ENCODE measurements around the gene LYPD5. TPM values are rescaled to one million over a fixed set of nuclear protein-coding genes. Genes with fewer than 3 reads are reported as not detected.

Gene LYPD5
- polyA plus RNA-seq, 2 of the 4 experiments (the other 2 are of a cell fraction) = 0.09 to 0.12 TPM

DNA sequence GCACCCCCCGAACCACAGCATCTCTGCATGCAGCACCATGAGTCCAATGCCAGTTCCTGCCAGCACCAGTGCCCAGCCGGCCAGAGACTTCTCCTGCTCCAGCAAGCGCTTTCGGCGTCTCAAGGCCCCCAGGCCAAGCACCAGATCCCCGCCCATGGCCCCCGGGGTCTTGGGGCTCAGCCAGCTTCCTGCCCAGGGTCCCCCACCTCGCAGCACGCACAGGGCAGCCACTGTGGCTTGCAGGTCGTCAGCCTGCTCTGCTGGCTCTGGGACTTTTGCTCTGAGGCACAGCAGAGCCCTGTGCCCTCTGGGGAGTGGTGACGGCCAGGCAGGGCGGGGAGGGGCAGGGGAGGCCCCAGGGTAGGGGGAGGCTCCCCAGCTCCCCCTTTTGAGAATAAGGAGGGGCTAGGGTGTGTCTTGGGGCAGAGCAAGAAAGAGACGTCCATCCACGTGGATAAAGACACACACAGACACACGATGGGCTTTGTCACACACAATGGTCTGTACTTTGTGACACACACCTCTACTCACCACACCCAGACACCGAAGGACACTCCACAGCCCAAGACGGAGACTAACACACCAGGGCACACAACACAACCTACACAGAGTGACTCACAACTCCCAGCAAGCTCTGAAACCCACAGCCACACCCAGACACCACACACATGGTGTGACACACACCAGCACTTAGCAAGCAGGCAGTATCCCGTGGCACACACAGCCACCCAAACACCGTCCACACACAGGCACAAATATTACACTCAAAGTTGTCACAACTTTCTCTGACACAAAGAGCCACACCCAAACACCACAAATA, 21.3 kb downstream of the LYPD5 start, which contains the start of gene KCNN4 (continued):
- no peak for TF ChIP-seq REST (IDR thresholded peaks at IDR 0.05)
- TF ChIP-seq CHD2 (IDR thresholded peaks at IDR 0.05; ENCODE audit: low read length, partially characterized antibody) = no peak
- TF ChIP-seq CBX8 (IDR thresholded peaks at IDR 0.05) = no peak
- TF ChIP-seq MAFK (IDR thresholded peaks at IDR 0.05; ENCODE audit: partially characterized antibody) = no peak
- TF ChIP-seq MYC (IDR thresholded peaks at IDR 0.05; ENCODE audit: borderline replicate concordance, low read length) = peak; percentile 43; the same call in 1 of the 2 replicates
- TF ChIP-seq EP300 (IDR thresholded peaks at IDR 0.05) = no peak
- no peak for TF ChIP-seq FOXS1 (CRISPR knock-in tag; IDR thresholded peaks at IDR 0.05)
- no peak for TF ChIP-seq EHMT2 (IDR thresholded peaks at IDR 0.05; ENCODE audit: low read depth)
- no peak for TF ChIP-seq TFCP2L1 (CRISPR knock-in tag; IDR thresholded peaks at IDR 0.05)
- no peak for TF ChIP-seq BHLHE40 (IDR thresholded peaks at IDR 0.05; ENCODE audit: low read depth, low read length)
- TF ChIP-seq NPAS2 (CRISPR knock-in tag; IDR thresholded peaks at IDR 0.05; ENCODE audit: borderline replicate concordance) = no peak
- no peak for TF ChIP-seq KDM1A (IDR thresholded peaks at IDR 0.05; ENCODE audit: low read depth)
- TF ChIP-seq, protein P1, sequence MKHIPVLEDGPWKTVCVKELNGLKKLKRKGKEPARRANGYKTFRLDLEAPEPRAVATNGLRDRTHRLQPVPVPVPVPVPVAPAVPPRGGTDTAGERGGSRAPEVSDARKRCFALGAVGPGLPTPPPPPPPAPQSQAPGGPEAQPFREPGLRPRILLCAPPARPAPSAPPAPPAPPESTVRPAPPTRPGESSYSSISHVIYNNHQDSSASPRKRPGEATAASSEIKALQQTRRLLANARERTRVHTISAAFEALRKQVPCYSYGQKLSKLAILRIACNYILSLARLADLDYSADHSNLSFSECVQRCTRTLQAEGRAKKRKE (CRISPR knock-in tag; IDR thresholded peaks at IDR 0.05; ENCODE audit: low read depth) = no peak
- TF ChIP-seq, protein P2, sequence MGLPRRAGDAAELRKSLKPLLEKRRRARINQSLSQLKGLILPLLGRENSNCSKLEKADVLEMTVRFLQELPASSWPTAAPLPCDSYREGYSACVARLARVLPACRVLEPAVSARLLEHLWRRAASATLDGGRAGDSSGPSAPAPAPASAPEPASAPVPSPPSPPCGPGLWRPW (IDR thresholded peaks at IDR 0.05) = no peak
- TF ChIP-seq MAX (IDR thresholded peaks at IDR 0.05) = peak; percentile 83

DNA sequence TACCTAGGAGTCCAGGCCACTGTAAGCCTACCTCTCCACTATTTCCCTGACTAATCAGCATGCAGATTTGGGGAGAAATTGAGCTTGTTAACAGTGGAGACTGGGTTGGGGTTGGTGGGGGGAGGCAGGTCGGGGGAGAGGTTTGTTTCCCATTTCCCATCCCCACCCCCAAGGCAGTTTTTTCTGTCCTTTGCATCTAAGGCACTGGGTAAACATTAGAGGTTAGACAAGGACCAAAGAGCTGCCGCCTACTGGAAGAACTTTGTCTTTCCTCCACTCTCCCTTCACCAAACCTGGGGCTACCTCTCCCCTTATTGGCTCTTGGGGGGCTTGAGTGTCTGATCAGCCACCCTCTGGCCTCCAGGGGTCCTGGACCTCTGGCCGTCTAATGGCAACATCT, 22.4 kb downstream of the LYPD5 start:
- H3K9me3 ChIP-seq = no peaks in the 10 kb centered on the region
- FAIRE-seq (no peak), DNase-seq (ENCODE audit: low read depth in 1 of 2, low spot score in 1 of 2) (peak; percentile 55 to 65), ATAC-seq (peak; percentile 19 to 25; a peak in 2 of 6 replicates)
- CTCF ChIA-PET = interaction anchor here (0.7 to 24.0 kb wide), 9 partner anchors 14 to 225 kb away, joined by 3 to 565 read pairs (median 4); partner anchors contain the start of gene SMG9
- WGBS (ENCODE audit: missing lambda C conversion rate) = 4% methylated on average over 3 of the region's 3 CpGs
- TF ChIP-seq RNF2 (IDR thresholded peaks at IDR 0.05; ENCODE audit: borderline replicate concordance, low read depth) (no peak), EHF (CRISPR knock-in tag; IDR thresholded peaks at IDR 0.05) (no peak), RAD21 (conservative IDR thresholded peaks at IDR 0.05 in 1 of 2, IDR thresholded peaks at IDR 0.05 in 1 of 2) (peak; percentile 44 to 45), SMC3 (IDR thresholded peaks at IDR 0.05) (peak; percentile 51; the same call in 2 of the 3 replicates)
- TF ChIP-seq, protein P3, sequence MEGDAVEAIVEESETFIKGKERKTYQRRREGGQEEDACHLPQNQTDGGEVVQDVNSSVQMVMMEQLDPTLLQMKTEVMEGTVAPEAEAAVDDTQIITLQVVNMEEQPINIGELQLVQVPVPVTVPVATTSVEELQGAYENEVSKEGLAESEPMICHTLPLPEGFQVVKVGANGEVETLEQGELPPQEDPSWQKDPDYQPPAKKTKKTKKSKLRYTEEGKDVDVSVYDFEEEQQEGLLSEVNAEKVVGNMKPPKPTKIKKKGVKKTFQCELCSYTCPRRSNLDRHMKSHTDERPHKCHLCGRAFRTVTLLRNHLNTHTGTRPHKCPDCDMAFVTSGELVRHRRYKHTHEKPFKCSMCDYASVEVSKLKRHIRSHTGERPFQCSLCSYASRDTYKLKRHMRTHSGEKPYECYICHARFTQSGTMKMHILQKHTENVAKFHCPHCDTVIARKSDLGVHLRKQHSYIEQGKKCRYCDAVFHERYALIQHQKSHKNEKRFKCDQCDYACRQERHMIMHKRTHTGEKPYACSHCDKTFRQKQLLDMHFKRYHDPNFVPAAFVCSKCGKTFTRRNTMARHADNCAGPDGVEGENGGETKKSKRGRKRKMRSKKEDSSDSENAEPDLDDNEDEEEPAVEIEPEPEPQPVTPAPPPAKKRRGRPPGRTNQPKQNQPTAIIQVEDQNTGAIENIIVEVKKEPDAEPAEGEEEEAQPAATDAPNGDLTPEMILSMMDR (IDR thresholded peaks at IDR 0.05) = peak; percentile 51
- peak overlapping the region; percentile 97 for H3K4me2 ChIP-seq
- H3K4me1 ChIP-seq = peaks cover 80% of the 10 kb centered on the region
- peak overlapping the region; percentile 92 to 95 for H3K27ac ChIP-seq
- peak overlapping the region; percentile 50 for H3K4me3 ChIP-seq
- POLR2A ChIA-PET = interaction anchor here (0.6 to 4.3 kb wide), 5 partner anchors 13 to 111 kb away, joined by 4 to 19 read pairs (median 6); partner anchors contain the start of genes PLAUR and SMG9
